Renal cortical epithelial cell (primary cell): ENCODE results near the gene USP34. TPM values are rescaled to one million over a fixed set of nuclear protein-coding genes. Genes with fewer than 3 reads are reported as not detected.
A peak's percentile ranks its signal among the peaks of the same experiment; 100 is the strongest.

Source experiments
- DNase-seq: peaks from one replicate; pipeline ENCODE4 v3.0.0-alpha.2; 2011; ENCODE audit warnings: low read depth
- total RNA-seq: library from RNA; depleted of rRNA; stranded (reverse); fragments of >200 nt; gene quantifications from 2 replicates; pipeline ENCODE4 v1.2.3, GENCODE V29; 2014

Gene USP34
- total RNA-seq, 1 donor from 2014 or later, result 182 TPM

GRCh38 chr2:61320181-61320580, 150.7 kb downstream of the USP34 start:
- no peak for DNase-seq

GRCh38 chr2:61318553-61318952, 152.3 kb downstream of the USP34 start:
- no peak for DNase-seq

GRCh38 chr2:61295981-61296380, 174.9 kb downstream of the USP34 start:
- DNase-seq, result no peak

- no peak for DNase-seq
These were observed 178.9 kb downstream of the USP34 start for GRCh38 chr2:61291851-61292575.

GRCh38 chr2:61288070-61288841, 182.6 kb downstream of the USP34 start:
- no peak for DNase-seq

- DNase-seq, result no peak
These were observed 183.6 kb downstream of the USP34 start for GRCh38 chr2:61287254-61287653.

- no peak for DNase-seq
These were observed 187.3 kb downstream of the USP34 start for GRCh38 chr2:61283443-61284160.

- no peak for DNase-seq
These were observed 188.7 kb downstream of the USP34 start for GRCh38 chr2:61282104-61282590.

GRCh38 chr2:61281321-61281720, 189.6 kb downstream of the USP34 start:
- DNase-seq, result no peak

- DNase-seq, result no peak
These were observed 193.1 kb downstream of the USP34 start for GRCh38 chr2:61277756-61278155.

GRCh38 chr2:61275575-61276184, 195.2 kb downstream of the USP34 start:
- no peak for DNase-seq

- DNase-seq, result no peak
These were observed 198.3 kb downstream of the USP34 start for GRCh38 chr2:61272421-61273070.

GRCh38 chr2:61268249-61268648, 202.6 kb downstream of the USP34 start:
- no peak for DNase-seq

- no peak for DNase-seq
These were observed 204.0 kb downstream of the USP34 start for GRCh38 chr2:61266632-61267505.

- no peak for DNase-seq
These were observed 207.1 kb downstream of the USP34 start for GRCh38 chr2:61263830-61264229.

GRCh38 chr2:61262699-61263098, 208.2 kb downstream of the USP34 start:
- no peak for DNase-seq

GRCh38 chr2:61257446-61257845, 213.4 kb downstream of the USP34 start:
- DNase-seq, result no peak

- peak; percentile 35 for DNase-seq
These were observed 215.1 kb downstream of the USP34 start for GRCh38 chr2:61255580-61256437.

GRCh38 chr2:61254536-61254935, 216.4 kb downstream of the USP34 start:
- DNase-seq, result no peak

- DNase-seq, result no peak
These were observed 217.8 kb downstream of the USP34 start for GRCh38 chr2:61253136-61253535.
